AG04450 (cell line): Measurements from ENCODE around the gene FAM171A2. TPM values are rescaled to one million over a fixed set of nuclear protein-coding genes. Genes with fewer than 3 reads are reported as not detected.

Experiments used
- CTCF ChIA-PET: fragments of 300-600, 350-600 bp; formaldehyde crosslinking; extraction: SDS; loops from one replicate; lab custom pipeline; 2022; ENCODE audit warnings: antibody characterized with exemption, inconsistent platforms; lab: Charles Lee
- POLR2A ChIA-PET: fragments of 350-600 bp; formaldehyde crosslinking; extraction: SDS; loops from one replicate; lab custom pipeline; 2021; ENCODE audit warnings: antibody characterized with exemption, inconsistent platforms; lab: Yijun Ruan, JAX
- DNase-seq: peaks from one replicate; pipeline ENCODE4 v3.0.0-alpha.2; 2011; ENCODE audit warnings: low read depth, low spot score
- H3K27ac ChIP-seq: one replicate; pipeline ENCODE4 v1.5.1; 2012; ENCODE audit warnings: low read depth, low read length, control low read depth
- H3K27me3 ChIP-seq: one replicate; pipeline ENCODE4 v1.6.0; 2012; ENCODE audit warnings: low read length; ENCODE audit not compliant: control insufficient read depth, insufficient read depth
- H3K4me3 ChIP-seq: 2 replicates; pipeline ENCODE4 v1.5.1; 2011; ENCODE audit warnings: mild to moderate bottlenecking, low read depth, low read length, control low read depth
- H3K9me3 ChIP-seq: 2 replicates; pipeline ENCODE4 v1.5.1; 2012; ENCODE audit warnings: low read length; ENCODE audit not compliant: control insufficient read depth, insufficient read depth
- CTCF ChIP-seq: IDR thresholded peaks from 2 replicates; pipeline ENCODE4 v1.5.1; 2011; ENCODE audit warnings: low read depth, low read length, control low read depth, inconsistent platforms
- polyA plus RNA-seq: library from polyadenylated mRNA; depleted of rRNA; stranded (reverse); fragments of >200 nt; gene quantifications from 2 replicates; pipeline ENCODE4 v1.2.3, GENCODE V29; 2011

FAM171A2 gene
- polyA plus RNA-seq, 1 experiment: 5.3 TPM

GRCh38 chr17:44338702-44339101 lies 25.0 kb downstream of the FAM171A2 start:
- TF ChIP-seq CTCF: no peak
- ChIA-PET CTCF (interaction anchor here (0.6 kb wide), 1 partner anchor 25 kb away, joined by 3 read pairs; the partner anchor contains the start of gene FAM171A2), POLR2A (interaction anchor here (0.7 kb wide), 1 partner anchor 12 kb away, joined by 3 read pairs; no protein-coding TSS in a partner anchor)
- Histone ChIP-seq H3K27ac (no peak overlapping the region), H3K4me3 (no peak overlapping the region), H3K9me3 (no peaks in the 10 kb centered on the region), H3K27me3 (peaks cover 18% of the 10 kb centered on the region)
- no peak for DNase-seq

GRCh38 chr17:44335968-44336367 lies 27.7 kb downstream of the FAM171A2 start:
- Histone ChIP-seq H3K27ac (no peak overlapping the region), H3K4me3 (no peak overlapping the region), H3K9me3 (no peaks in the 10 kb centered on the region), H3K27me3 (peaks cover 14% of the 10 kb centered on the region)
- TF ChIP-seq CTCF: no peak
- ChIA-PET CTCF (interaction anchor here (0.7 to 1.7 kb wide), 3 partner anchors 126 to 1104 kb away, joined by 4 to 6 read pairs (median 4); no protein-coding TSS in a partner anchor), POLR2A (no interaction called here)
- no peak for DNase-seq

- DNase-seq: no peak
- Histone ChIP-seq H3K27me3 (peaks cover 14% of the 10 kb centered on the region), H3K9me3 (no peaks in the 10 kb centered on the region), H3K27ac (no peak overlapping the region), H3K4me3 (no peak overlapping the region)
- ChIA-PET CTCF (interaction anchor here (0.7 to 1.7 kb wide), 3 partner anchors 125 to 1105 kb away, joined by 4 to 6 read pairs (median 4); no protein-coding TSS in a partner anchor), POLR2A (no interaction called here)
- TF ChIP-seq CTCF: no peak
Observed at GRCh38 chr17:44335564-44335963, 28.1 kb downstream of the FAM171A2 start.

GRCh38 chr17:44334727-44335126 lies 28.9 kb downstream of the FAM171A2 start:
- no peak for DNase-seq
- ChIA-PET POLR2A (interaction anchor here (0.7 kb wide), 1 partner anchor 145 kb away, joined by 4 read pairs; no protein-coding TSS in a partner anchor), CTCF (interaction anchor here (1.7 kb wide), 1 partner anchor 189 kb away, joined by 6 read pairs; no protein-coding TSS in a partner anchor)
- no peak for TF ChIP-seq CTCF
- no peak overlapping the region for H3K4me3 ChIP-seq
- peaks cover 14% of the 10 kb centered on the region for H3K27me3 ChIP-seq
- no peaks in the 10 kb centered on the region for H3K9me3 ChIP-seq
- no peak overlapping the region for H3K27ac ChIP-seq

- no peak for TF ChIP-seq CTCF
- POLR2A ChIA-PET: no interaction called here
- Histone ChIP-seq H3K9me3 (no peaks in the 10 kb centered on the region), H3K27ac (no peak overlapping the region), H3K4me3 (no peak overlapping the region), H3K27me3 (peaks cover 14% of the 10 kb centered on the region)
- CTCF ChIA-PET: interaction anchor here (1.7 kb wide), 1 partner anchor 189 kb away, joined by 6 read pairs; no protein-coding TSS in a partner anchor
- no peak for DNase-seq
Observed at GRCh38 chr17:44334315-44334714, 29.3 kb downstream of the FAM171A2 start.
